HepG2 (cell line): ENCODE results near the gene GNB1. TPM values are rescaled to one million over a fixed set of nuclear protein-coding genes. Genes with fewer than 3 reads are reported as not detected.

ENCODE experiments used
- ATAC-seq: fragments of 200-7000 bp; cut with Tn5 transposase; 3 replicates; pipeline ENCODE4 v1.9.1; 2020; ENCODE audit warnings: mild to moderate bottlenecking, moderate library complexity
- BruUV-seq: library from RNA; stranded (reverse); fragments of 400-500 nt; replicated peaks from 2 replicates; lab custom pipeline; 2021; lab: Mats Ljungman, UMichigan
- CTCF ChIA-PET: fragments of 300-600 bp; formaldehyde crosslinking; extraction: SDS; loops from one replicate; lab custom pipeline; 2021; ENCODE audit warnings: low total read pairs, inconsistent platforms, low intra/inter-chr PET ratio; lab: Yijun Ruan, JAX
- POLR2A ChIA-PET: fragments of 350-600 bp; sonication (Branson Sonifier 250); formaldehyde crosslinking; loops from one replicate; lab custom pipeline; 2020; ENCODE audit warnings: antibody characterized with exemption, inconsistent platforms; lab: Yijun Ruan, JAX
- DNase-seq: peaks from one replicate; pipeline ENCODE4 v3.0.0-alpha.2; 2015; ENCODE audit warnings: low spot score
- FAIRE-seq: peaks from 3 replicates; lab custom pipeline; 2011; peaks lifted over from hg19 to GRCh38; lab: Jason Lieb, UNC
- H2AFZ ChIP-seq: one replicate; pipeline ENCODE4 v1.6.1; 2011; ENCODE audit warnings: low read length, inconsistent platforms
- H3K27ac ChIP-seq: fragments of 300-600 bp; 3 replicates; pipeline ENCODE4 v1.8.0; 2011; ENCODE audit warnings: mixed run types, mild to moderate bottlenecking, mixed read lengths, low read length, inconsistent platforms; ENCODE audit not compliant: insufficient read depth; ENCODE audit errors: extremely low read length
- H3K27me3 ChIP-seq, 2 experiments: fragments of 200-600 bp in 1 of 2; 2 replicates in 1 of 2; 3 replicates in 1 of 2; pipeline versions ENCODE4 v1.6.0 to v1.8.0; 2011; ENCODE audit warnings: low read length in 2 of 2, mild to moderate bottlenecking in 2 of 2, moderate library complexity in 2 of 2, inconsistent platforms in 1 of 2; ENCODE audit not compliant: insufficient read depth in 2 of 2, control insufficient read depth in 1 of 2
- H3K36me3 ChIP-seq, 2 experiments: fragments of 200-600 bp in 1 of 2; replicated peaks in 1 of 2; 2 replicates in 1 of 2; 3 replicates in 1 of 2; pipeline versions ENCODE4 v1.5.1 to v1.8.0; 2011; ENCODE audit warnings: low read length in 2 of 2, inconsistent platforms in 1 of 2; ENCODE audit not compliant: insufficient read depth in 2 of 2, control insufficient read depth in 1 of 2
- H3K4me1 ChIP-seq: 2 replicates; pipeline ENCODE4 v1.5.1; 2012; ENCODE audit warnings: low read length, inconsistent platforms; ENCODE audit not compliant: insufficient read depth
- H3K4me2 ChIP-seq: 2 replicates; pipeline ENCODE4 v1.6.0; 2011; ENCODE audit warnings: low read depth, low read length, inconsistent platforms
- H3K4me3 ChIP-seq, 3 experiments: fragments of 200-600 bp in 1 of 3; sonication (generic), shearing (Covaris generic) in 1 of 3; replicated peaks in 1 of 3; 2 replicates each; pipeline ENCODE4 v1.5.1; 2011 to 2016; ENCODE audit warnings: low read length in 3 of 3, inconsistent platforms in 2 of 3, low read depth in 2 of 3, mild to moderate bottlenecking in 2 of 3, control low read depth in 1 of 3, mixed read lengths in 1 of 3; ENCODE audit not compliant: insufficient read depth in 1 of 3
- H3K79me2 ChIP-seq: one replicate; pipeline ENCODE4 v1.6.1; 2011; ENCODE audit warnings: low read length, inconsistent platforms; ENCODE audit not compliant: insufficient read depth
- H3K9ac ChIP-seq: 2 replicates; pipeline ENCODE4 v1.6.0; 2011; ENCODE audit warnings: mild to moderate bottlenecking, low read depth, low read length, inconsistent platforms; ENCODE audit not compliant: insufficient read depth
- H3K9me3 ChIP-seq: 2 replicates; pipeline ENCODE4 v1.5.1; 2012; ENCODE audit warnings: mild to moderate bottlenecking, low read length
- H4K20me1 ChIP-seq: 2 replicates; pipeline ENCODE4 v1.6.0; 2011; ENCODE audit warnings: inconsistent platforms, mild to moderate bottlenecking, low read length, moderate library complexity; ENCODE audit not compliant: insufficient read depth
- DDIT3 ChIP-seq: sonication (generic); formaldehyde crosslinking; IDR thresholded peaks from 2 replicates; pipeline ENCODE4 v1.4.0; 2020; ENCODE audit warnings: mild to moderate bottlenecking, missing genetic modification reagents
- MAFF ChIP-seq: IDR thresholded peaks from 2 replicates; pipeline ENCODE4 v1.6.1; 2011; ENCODE audit warnings: low read depth, low read length, improper control_type of control experiment
- MAFK ChIP-seq, 2 experiments: IDR thresholded peaks in 1 of 2; conservative IDR thresholded peaks in 1 of 2; 2 replicates each; pipeline ENCODE4 v1.6.1; 2011; ENCODE audit warnings: improper control_type of control experiment in 2 of 2, low read length in 2 of 2
- NFE2L2 ChIP-seq: fragments of 150-350 bp; IDR thresholded peaks from 2 replicates; pipeline ENCODE4 v1.6.1; 2014; ENCODE audit warnings: low read length
- RBM22 ChIP-seq: fragments of 200-400 bp; formaldehyde crosslinking; optimal IDR thresholded peaks from 2 replicates; pipeline ENCODE3; 2017; ENCODE audit warnings: mild to moderate bottlenecking, low read length, moderate library complexity
- U2AF2 ChIP-seq: fragments of 200-400 bp; formaldehyde crosslinking; IDR thresholded peaks from 2 replicates; pipeline ENCODE4 v1.6.1; 2017; ENCODE audit warnings: low read depth, mild to moderate bottlenecking, low read length
- WGBS: methylation state at CpG from one replicate; pipeline ENCODE4 v1.1.6; 2017; ENCODE audit warnings: low lambda C conversion rate; 5-methylcytosine and 5-hydroxymethylcytosine counted together
- in situ Hi-C: cut with HindIII; loops from 2 replicates; pipeline ENCODE4 v1.10.0; 2017; ENCODE audit warnings: low pct_unique_long_range_greater_than_20kb; ENCODE audit not compliant: extremely low pct_ligation_motif_present
- intact Hi-C: fragments of 100-400 bp; cut with micrococcal nuclease; formaldehyde crosslinking; loops from one replicate; pipeline ENCODE4 v1.10.0; 2022; ENCODE audit not compliant: unreplicated experiment
- polyA plus RNA-seq, 8 experiments: library from polyadenylated mRNA; depleted of rRNA in 3 of 8; stranded (reverse) in 7 of 8; unstranded in 1 of 8; fragments of >200 nt; fragmentation: Illumina TruSeq in 4 of 8; extraction: Trizol in 4 of 8; gene quantifications; 2 replicates each; pipeline versions ENCODE4 v1.2.1 to v1.2.3, GENCODE V29; 2011 to 2016; ENCODE audit warnings: low read depth in 4 of 8, missing spikeins in 1 of 8, mixed read lengths in 1 of 8; ENCODE audit not compliant: insufficient read depth in 1 of 8
- total RNA-seq, 5 experiments: library from RNA; depleted of rRNA; stranded (reverse); fragments of >200 nt; fragmentation: Illumina TruSeq; extraction: Trizol; gene quantifications; 2 replicates each; pipeline ENCODE4 v1.2.3, GENCODE V29; 2016; ENCODE audit warnings: low read depth in 1 of 5

Gene GNB1
- total and polyA plus RNA-seq, 2 of the 13 experiments (the other 11 are each of a cell fraction or from before 2014, with no cell fraction given): 66.2 to 327 TPM

DNA sequence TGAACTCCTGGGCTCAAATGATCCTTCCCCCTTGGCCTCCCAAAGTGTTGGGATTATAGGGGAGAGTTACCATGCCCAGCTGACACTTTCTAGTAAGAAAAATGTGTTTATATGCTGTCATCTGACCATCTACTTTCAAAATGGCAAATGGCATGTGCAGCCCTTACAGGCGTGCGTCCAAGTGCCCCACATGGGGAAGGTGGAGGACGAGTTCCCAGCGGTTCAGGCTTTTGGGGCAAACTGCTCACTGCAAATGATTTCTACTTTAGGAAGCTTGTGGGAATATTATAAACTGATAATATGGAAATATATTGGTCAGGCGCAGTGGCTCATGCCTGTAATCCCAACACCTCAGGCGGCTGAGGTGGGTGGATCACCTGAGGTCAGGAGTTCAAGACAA, 71.1 kb downstream of the GNB1 start:
- no TSS peak for BruUV-seq

DNA sequence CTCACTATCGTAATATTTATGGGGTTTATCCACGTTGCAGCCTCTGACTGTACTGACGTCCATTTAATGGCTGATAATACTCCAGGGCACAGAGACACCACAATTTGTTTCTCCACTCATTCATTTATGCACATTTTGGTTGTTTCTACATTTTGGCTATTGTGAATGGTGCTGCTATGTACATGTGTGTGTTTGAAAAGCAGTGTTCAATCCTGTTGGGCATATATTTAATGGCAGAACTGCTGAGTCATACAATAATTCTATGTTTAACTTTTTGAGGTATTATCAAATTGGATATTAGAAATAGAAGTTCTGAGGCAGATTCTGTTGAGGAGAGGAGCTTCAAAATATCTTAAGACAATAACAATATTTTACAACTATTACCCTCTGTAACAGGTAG, 73.7 kb downstream of the GNB1 start:
- Histone ChIP-seq H3K4me2 (no peak overlapping the region), H3K4me1 (no peaks in the 10 kb centered on the region), H3K27ac (no peak overlapping the region), H3K79me2 (no peaks in the 10 kb centered on the region), H3K9ac (no peak overlapping the region), H3K27me3 (no peaks in the 10 kb centered on the region), H2AFZ (no peak overlapping the region), H3K9me3 (no peaks in the 10 kb centered on the region), H4K20me1 (no peaks in the 10 kb centered on the region), H3K36me3 (peaks cover 28 to 56% of the 10 kb centered on the region in 2 experiments), H3K4me3 (no peak overlapping the region)
- ChIA-PET POLR2A (no interaction called here), CTCF (no interaction called here)
- no TSS peak for BruUV-seq
- ATAC-seq (no peak), DNase-seq (no peak), FAIRE-seq (no peak)
- in situ Hi-C loops: no loop called here
- intact Hi-C loops: no loop called here
- WGBS: 99% methylated on average over 3 of the region's 3 CpGs
- TF ChIP-seq NFE2L2: peak; percentile 76
- peak; percentile 74 for TF ChIP-seq MAFF
- peak; percentile 73 to 90 for TF ChIP-seq MAFK (conservative IDR thresholded peaks at IDR 0.05 in 1 of 2, IDR thresholded peaks at IDR 0.05 in 1 of 2; ENCODE audit: low read length in 2 of 2)
- TF ChIP-seq DDIT3: no peak
- no peak for TF ChIP-seq U2AF2

More for the DNA sequence above, 71.1 kb downstream of the GNB1 start:
- H3K36me3 ChIP-seq: peaks cover 24 to 65% of the 10 kb centered on the region in 2 experiments
- H2AFZ ChIP-seq: no peak overlapping the region
- no peak overlapping the region for H3K4me2 ChIP-seq
- no peaks in the 10 kb centered on the region for H3K4me1 ChIP-seq
- no peaks in the 10 kb centered on the region for H4K20me1 ChIP-seq
- no peaks in the 10 kb centered on the region for H3K9me3 ChIP-seq
- H3K27me3 ChIP-seq: no peaks in the 10 kb centered on the region
- in situ Hi-C loops: no loop called here
- CTCF ChIA-PET: no interaction called here
- TF ChIP-seq MAFK (conservative IDR thresholded peaks at IDR 0.05 in 1 of 2, IDR thresholded peaks at IDR 0.05 in 1 of 2; ENCODE audit: low read length in 2 of 2): no peak
- TF ChIP-seq RBM22: peak; percentile 67
- TF ChIP-seq, all 625 proteins: peak for 1
- intact Hi-C loops: no loop called here
- ATAC-seq: no peak
- Histone ChIP-seq H3K4me3 (no peak overlapping the region), H3K9ac (no peak overlapping the region), H3K27ac (no peak overlapping the region), H3K79me2 (peaks cover 1% of the 10 kb centered on the region)
- 95% methylated on average over 6 of the region's 6 CpGs for WGBS
- POLR2A ChIA-PET: no interaction called here
- DNase-seq: no peak
- FAIRE-seq: no peak
